ENCODE data around the gene MCF2L. TPM values are rescaled to one million over a fixed set of nuclear protein-coding genes. Genes with fewer than 3 reads are reported as not detected.

MCF2L gene
- total RNA-seq, 4 donors from 2014 or later: 18.4 to 173 (median 57.6) TPM

- TF ChIP-seq CTCF (IDR thresholded peaks at IDR 0.05; ENCODE audit: low read depth): no peak
These were observed 74.9 kb downstream of the MCF2L start for GRCh38 chr13:113043931-113044330.

- TF ChIP-seq CTCF (IDR thresholded peaks at IDR 0.05; ENCODE audit: low read depth): no peak
These were observed 75.5 kb downstream of the MCF2L start for GRCh38 chr13:113044391-113045114.

- no peak for TF ChIP-seq CTCF (IDR thresholded peaks at IDR 0.05; ENCODE audit: low read depth)
These were observed 76.5 kb downstream of the MCF2L start for GRCh38 chr13:113045251-113046127.

- TF ChIP-seq CTCF (IDR thresholded peaks at IDR 0.05; ENCODE audit: low read depth): no peak
These were observed 77.3 kb downstream of the MCF2L start for GRCh38 chr13:113046128-113046882.

GRCh38 chr13:113046883-113047244 lies 77.8 kb downstream of the MCF2L start:
- TF ChIP-seq CTCF (IDR thresholded peaks at IDR 0.05; ENCODE audit: low read depth): no peak

- TF ChIP-seq CTCF (IDR thresholded peaks at IDR 0.05; ENCODE audit: low read depth): no peak
These were observed 78.6 kb downstream of the MCF2L start for GRCh38 chr13:113047587-113047986.

- no peak for TF ChIP-seq CTCF (IDR thresholded peaks at IDR 0.05; ENCODE audit: low read depth)
These were observed 79.8 kb downstream of the MCF2L start for GRCh38 chr13:113048766-113049165.
